ENCODE measurements around the gene TTLL1. TPM values are rescaled to one million over a fixed set of nuclear protein-coding genes. Genes with fewer than 3 reads are reported as not detected.

Gene TTLL1
- total RNA-seq, 1 experiment from 2014 or later, result 4.6 TPM

DNA sequence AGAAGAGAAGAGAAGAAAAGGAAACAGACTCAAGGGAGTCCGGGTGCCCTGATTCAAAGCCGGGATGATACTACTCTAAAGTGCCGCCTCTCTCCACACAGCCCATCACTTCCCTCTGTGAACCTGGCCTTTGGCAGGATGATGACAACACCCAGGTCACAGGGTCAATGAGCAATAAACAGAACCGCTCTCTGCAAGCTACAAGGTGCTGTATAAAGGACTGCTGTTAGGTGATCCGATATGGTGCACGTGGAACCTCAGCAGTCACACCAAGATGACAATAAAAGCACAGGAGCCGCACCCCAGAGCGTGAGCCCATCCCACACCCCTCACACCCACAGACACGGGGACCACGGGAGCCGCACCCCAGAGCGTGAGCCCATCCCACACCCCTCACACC lies 10.7 kb downstream of the TTLL1 start:
- no peak overlapping the region for H3K4me3 ChIP-seq (ENCODE audit: low read depth in 2 of 2, low read length in 2 of 2)
- no TSS peak for BruUV-seq (replicated peaks)
- POLR2A ChIA-PET, result no interaction called here
- intact Hi-C loops (cut with micrococcal nuclease; ENCODE audit: unreplicated experiment) (no loop called here), in situ Hi-C loops (cut with HindIII; ENCODE audit: low pct_unique_long_range_greater_than_20kb, low sequenced_read_pairs) (no loop called here)
- ATAC-seq (no peak), DNase-seq (ENCODE audit: low read depth, low spot score) (no peak)
- no peak overlapping the region for H3K27ac ChIP-seq (ENCODE audit: low read length)
- TF ChIP-seq TCF7L2 (IDR thresholded peaks at IDR 0.05; ENCODE audit: low read depth, low read length), result no peak
- TF ChIP-seq CTCF (IDR thresholded peaks at IDR 0.05), result no peak
- TF ChIP-seq POLR2AphosphoS5 (IDR thresholded peaks at IDR 0.05; ENCODE audit: low read depth, low read length), result no peak
- no peak for TF ChIP-seq REST (IDR thresholded peaks at IDR 0.05; ENCODE audit: insufficient read depth in 1 of 2, low read depth in 2 of 2, low read length in 1 of 2)
- TF ChIP-seq SIN3A (IDR thresholded peaks at IDR 0.05; ENCODE audit: borderline replicate concordance, insufficient read depth, low read depth, low read length), result no peak
- H3K9me3 ChIP-seq (ENCODE audit: control insufficient read depth, insufficient read depth, low read depth, low read length), result no peaks in the 10 kb centered on the region
- no peaks in the 10 kb centered on the region for H3K4me1 ChIP-seq (ENCODE audit: control insufficient read depth, insufficient read depth, low read length)
- no peaks in the 10 kb centered on the region for H3K36me3 ChIP-seq (ENCODE audit: control insufficient read depth, insufficient read depth, low read length)
- no peaks in the 10 kb centered on the region for H3K27me3 ChIP-seq (ENCODE audit: control insufficient read depth, insufficient read depth, low read length)
- CTCF ChIA-PET, result no interaction called here

DNA sequence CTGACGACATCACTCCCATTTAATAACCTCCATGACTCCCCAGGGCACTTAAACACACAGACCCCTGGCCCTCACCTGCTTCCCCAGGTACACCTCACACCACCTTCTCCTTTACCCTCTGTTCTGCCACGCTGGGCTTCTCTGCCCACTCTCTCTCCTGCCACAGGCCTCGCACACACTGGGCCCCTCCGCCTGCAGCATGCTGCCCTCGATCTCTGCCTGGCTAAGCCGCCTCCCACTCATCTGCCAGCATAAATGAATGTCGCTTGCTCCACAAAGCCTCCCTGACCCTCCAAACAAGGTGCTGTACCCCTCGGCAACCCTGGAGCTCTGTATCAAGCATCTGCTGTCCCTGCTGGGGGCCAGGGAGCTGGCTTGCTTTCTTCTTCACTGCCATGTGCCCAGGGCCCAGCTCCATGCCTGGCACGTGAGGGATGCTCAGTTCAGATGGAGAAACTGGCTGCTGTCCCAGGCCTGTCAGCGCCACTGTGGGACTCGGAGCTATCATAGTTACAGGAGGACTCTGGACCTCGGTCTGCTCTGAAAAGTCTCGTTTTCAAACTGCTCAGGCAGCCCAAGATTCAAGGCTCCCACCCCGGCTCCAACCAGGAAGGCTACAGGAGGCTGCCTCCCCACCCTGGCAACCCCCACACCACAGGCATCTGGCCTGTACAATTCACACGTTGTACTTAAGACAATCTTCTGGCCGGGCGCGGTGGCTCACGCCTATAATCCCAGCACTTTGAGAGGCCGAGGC lies 11.9 kb downstream of the TTLL1 start:
- ChIA-PET POLR2A (interaction anchor here (0.7 kb wide), 1 partner anchor 65 kb away, joined by 3 read pairs; no protein-coding TSS in a partner anchor), CTCF (interaction anchor here (0.6 kb wide), 1 partner anchor 11 kb away, joined by 6 read pairs; no protein-coding TSS in a partner anchor)
- no peak for DNase-seq (ENCODE audit: low read depth, low spot score)
- H3K27me3 ChIP-seq (ENCODE audit: control insufficient read depth, insufficient read depth, low read length), result no peaks in the 10 kb centered on the region
- BruUV-seq (replicated peaks), result no TSS peak
- intact Hi-C loops (cut with micrococcal nuclease; ENCODE audit: unreplicated experiment) (no loop called here), in situ Hi-C loops (cut with HindIII; ENCODE audit: low pct_unique_long_range_greater_than_20kb, low sequenced_read_pairs) (no loop called here)
- no peak overlapping the region for H3K4me3 ChIP-seq (ENCODE audit: low read depth in 2 of 2, low read length in 2 of 2)
- no peak for ATAC-seq
- H3K27ac ChIP-seq (ENCODE audit: low read length), result no peak overlapping the region
- H3K36me3 ChIP-seq (ENCODE audit: control insufficient read depth, insufficient read depth, low read length), result no peaks in the 10 kb centered on the region
- no peaks in the 10 kb centered on the region for H3K9me3 ChIP-seq (ENCODE audit: control insufficient read depth, insufficient read depth, low read depth, low read length)
- H3K4me1 ChIP-seq (ENCODE audit: control insufficient read depth, insufficient read depth, low read length), result no peaks in the 10 kb centered on the region
- no peak for TF ChIP-seq POLR2AphosphoS5 (IDR thresholded peaks at IDR 0.05; ENCODE audit: low read depth, low read length)

- in situ Hi-C loops (cut with HindIII; ENCODE audit: low pct_unique_long_range_greater_than_20kb, low sequenced_read_pairs) (no loop called here), intact Hi-C loops (cut with micrococcal nuclease; ENCODE audit: unreplicated experiment) (no loop called here)
- no peak for DNase-seq (ENCODE audit: low read depth, low spot score)
- Histone ChIP-seq H3K9me3 (ENCODE audit: control insufficient read depth, insufficient read depth, low read depth, low read length) (no peaks in the 10 kb centered on the region), H3K36me3 (ENCODE audit: control insufficient read depth, insufficient read depth, low read length) (no peaks in the 10 kb centered on the region), H3K4me3 (ENCODE audit: low read depth in 2 of 2, low read length in 2 of 2) (no peak overlapping the region), H3K27me3 (ENCODE audit: control insufficient read depth, insufficient read depth, low read length) (no peaks in the 10 kb centered on the region), H3K4me1 (ENCODE audit: control insufficient read depth, insufficient read depth, low read length) (no peaks in the 10 kb centered on the region), H3K27ac (ENCODE audit: low read length) (no peak overlapping the region)
- ChIA-PET CTCF (interaction anchor here (0.6 kb wide), 1 partner anchor 66 kb away, joined by 4 read pairs; no protein-coding TSS in a partner anchor), POLR2A (no interaction called here)
- TF ChIP-seq REST (IDR thresholded peaks at IDR 0.05; ENCODE audit: insufficient read depth in 1 of 2, low read depth in 2 of 2, low read length in 1 of 2), result no peak
- TF ChIP-seq TCF7L2 (IDR thresholded peaks at IDR 0.05; ENCODE audit: low read depth, low read length), result no peak
- TF ChIP-seq POLR2AphosphoS5 (IDR thresholded peaks at IDR 0.05; ENCODE audit: low read depth, low read length), result no peak
- no peak for TF ChIP-seq CTCF (IDR thresholded peaks at IDR 0.05)
- TF ChIP-seq SIN3A (IDR thresholded peaks at IDR 0.05; ENCODE audit: borderline replicate concordance, insufficient read depth, low read depth, low read length), result no peak
- 0 out of 2 replicates have a peak, but pooled peaks have one; percentile 21 for ATAC-seq
- no TSS peak for BruUV-seq (replicated peaks)
These were observed 22.3 kb downstream of the TTLL1 start for GRCh38 chr22:43066844-43067385.

Measured in Panc1 (cell line).